GM18502 (cell line): ENCODE results near the gene HDAC2.
A peak's percentile ranks its signal among the peaks of the same experiment; 100 is the strongest.
"Not testable (repeated sequence)": the region's sequence is repeated elsewhere in the genome, so short reads cannot be mapped to it uniquely, and the experiment has no call there.

Source experiments
- ATAC-seq: cut with Tn5 transposase; IDR thresholded peaks from one replicate; pipeline ENCODE4 v1.9.1; 2021; ENCODE audit warnings: mild to moderate bottlenecking; ENCODE audit not compliant: unreplicated experiment, poor library complexity

The HDAC2 gene

GRCh38 chr6:113970805-113971676 lies at the start of gene HDAC2:
Gene HDAC2, minus strand, starts transcription at chr6:113971148. Its CDS starts 240 bp downstream, at chr6:113970908.
- peak; percentile 84 for ATAC-seq

DNA sequence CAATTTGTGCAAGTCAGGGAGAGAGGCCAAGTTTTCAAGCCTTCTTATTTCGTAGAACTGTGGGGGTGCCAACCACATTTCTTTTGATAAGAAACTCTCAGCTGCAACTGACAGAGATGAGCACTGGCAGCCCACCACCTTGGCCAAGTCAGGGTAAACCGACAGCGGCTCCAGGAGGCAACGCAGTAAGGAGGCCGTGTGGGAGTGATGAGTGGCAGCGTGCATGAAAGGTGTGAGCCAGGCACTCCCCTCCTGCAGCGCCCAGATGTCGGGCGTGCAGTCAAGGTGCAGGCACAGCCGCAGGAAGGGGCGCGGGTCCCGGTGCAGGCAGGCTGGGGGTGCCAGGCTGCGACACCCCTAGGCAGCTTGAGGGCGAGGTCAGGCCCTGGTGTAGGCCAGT lies 49.2 kb upstream of the HDAC2 start:
- ATAC-seq = no peak

GRCh38 chr6:114017146-114017545 lies 46.2 kb upstream of the HDAC2 start:
- ATAC-seq = not testable (repeated sequence)

DNA sequence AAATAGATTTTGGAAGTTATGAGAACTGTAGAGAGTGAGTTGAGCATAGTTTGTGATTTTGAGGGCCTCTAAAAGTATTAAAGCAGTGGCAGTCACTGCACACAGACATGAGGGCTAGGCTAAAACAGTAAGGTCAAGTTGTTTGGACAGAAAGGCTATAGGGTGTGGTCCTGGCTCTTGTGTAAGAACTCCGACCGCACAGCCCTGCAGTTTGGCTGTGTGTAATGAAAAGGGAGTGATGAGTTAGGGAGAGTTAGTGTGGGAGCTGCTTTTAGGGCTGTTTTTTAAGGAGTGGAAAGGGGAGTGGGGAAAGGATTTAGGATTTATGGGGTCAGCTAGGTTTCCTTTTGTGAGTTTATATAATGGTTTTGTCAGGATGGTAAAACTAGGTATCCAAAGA lies 43.2 kb upstream of the HDAC2 start:
- ATAC-seq = not testable (repeated sequence)

DNA sequence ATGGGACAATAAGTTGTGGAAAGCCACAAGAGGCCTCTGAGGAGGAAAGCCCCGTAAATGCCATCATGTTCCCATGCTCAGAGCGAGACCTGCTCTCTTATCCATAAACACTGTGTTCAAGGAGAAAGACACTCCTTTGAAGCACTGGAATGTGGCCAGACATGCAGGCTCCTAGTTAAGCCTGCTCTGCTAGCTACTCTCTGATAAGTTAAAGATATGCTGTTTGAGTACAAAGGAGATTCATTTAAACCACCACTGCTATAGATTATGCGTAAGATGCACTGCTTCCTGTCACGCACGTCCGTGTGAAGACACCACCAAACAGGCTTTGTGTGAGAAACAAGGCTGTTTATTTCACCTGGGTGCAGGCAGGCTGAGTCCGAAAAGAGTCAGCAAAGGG lies 40.5 kb upstream of the HDAC2 start:
- not testable (repeated sequence) for ATAC-seq

- ATAC-seq = no peak
Observed at GRCh38 chr6:114010540-114010939, 39.6 kb upstream of the HDAC2 start.

GRCh38 chr6:114009192-114009591 lies 38.2 kb upstream of the HDAC2 start:
- ATAC-seq = no peak

GRCh38 chr6:114008331-114008730 lies 37.4 kb upstream of the HDAC2 start:
- ATAC-seq = no peak

DNA sequence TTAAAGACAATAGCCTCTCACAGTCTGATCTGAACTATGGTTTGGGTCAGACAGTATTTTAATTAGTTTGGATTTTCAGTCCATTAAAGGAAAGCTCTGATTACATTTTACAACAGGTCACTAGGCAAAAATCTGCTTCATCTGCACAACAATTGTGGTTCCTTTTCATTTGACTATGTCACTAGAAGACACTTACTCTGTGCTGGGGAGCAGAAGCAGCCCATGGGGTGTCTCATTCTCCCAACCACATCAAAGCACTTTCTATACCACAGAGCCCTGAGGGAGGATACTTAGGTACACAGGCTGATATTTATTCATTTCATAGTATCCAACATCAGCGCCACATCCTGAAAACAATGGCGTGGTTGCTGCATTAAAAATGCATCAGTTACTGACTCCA lies 36.6 kb upstream of the HDAC2 start:
- no peak for ATAC-seq

DNA sequence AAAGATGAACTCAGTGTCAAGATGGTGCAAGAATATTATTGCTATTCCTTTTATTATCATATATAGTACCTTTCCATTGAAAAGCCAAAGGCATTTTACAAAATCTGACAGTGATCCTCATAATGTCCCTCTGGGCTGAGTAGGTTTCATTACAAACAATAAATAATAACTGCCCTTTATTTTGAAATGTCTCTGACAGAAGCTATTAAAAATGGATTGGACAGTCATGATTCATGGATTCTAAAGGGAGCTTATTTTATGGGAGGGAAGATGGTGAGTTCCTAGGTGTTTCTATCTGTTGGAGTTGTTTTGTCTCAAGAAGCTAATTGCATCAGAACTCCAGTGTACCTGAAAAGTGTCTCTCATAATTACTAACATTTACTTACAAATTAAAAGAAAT lies 30.4 kb upstream of the HDAC2 start:
- ATAC-seq = no peak

DNA sequence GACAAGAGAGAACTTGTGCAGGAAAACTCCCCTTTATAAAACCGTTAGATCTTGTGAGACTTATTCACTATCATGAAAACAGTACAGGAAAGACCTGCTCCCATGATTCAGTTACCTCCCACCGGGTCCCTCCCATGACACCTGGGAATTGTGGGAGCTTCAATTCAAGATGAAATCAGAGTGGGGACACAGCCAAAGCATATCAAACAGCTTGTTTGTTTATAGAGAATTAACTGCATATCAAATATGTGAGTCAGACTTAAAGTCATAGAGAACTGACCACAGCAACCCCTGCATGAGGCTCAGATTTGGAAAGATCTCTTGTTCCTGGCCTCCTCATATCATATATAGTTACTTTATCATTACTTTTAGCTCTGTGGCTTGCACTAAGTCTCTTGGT lies 29.1 kb upstream of the HDAC2 start:
- ATAC-seq = no peak

DNA sequence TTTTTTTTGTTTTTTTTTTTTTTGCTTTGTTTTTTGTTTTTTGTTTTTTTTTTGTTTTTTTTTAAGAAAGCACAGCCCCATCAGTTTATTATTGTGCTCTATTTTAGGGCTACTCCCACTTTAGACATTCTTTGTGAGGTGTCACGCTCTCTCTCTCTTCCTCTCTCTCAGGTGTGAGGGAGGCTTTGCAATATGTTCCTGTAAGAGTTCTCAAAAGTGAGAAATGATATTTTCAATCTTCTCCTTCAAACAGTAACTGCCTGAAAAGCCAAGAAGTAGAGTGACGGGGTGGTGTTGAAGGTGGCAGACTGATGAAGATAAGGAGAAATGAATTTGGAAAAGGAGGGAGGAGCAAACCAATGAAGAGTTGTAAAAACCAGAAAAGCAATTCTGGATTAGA lies 28.3 kb upstream of the HDAC2 start:
- no peak for ATAC-seq

DNA sequence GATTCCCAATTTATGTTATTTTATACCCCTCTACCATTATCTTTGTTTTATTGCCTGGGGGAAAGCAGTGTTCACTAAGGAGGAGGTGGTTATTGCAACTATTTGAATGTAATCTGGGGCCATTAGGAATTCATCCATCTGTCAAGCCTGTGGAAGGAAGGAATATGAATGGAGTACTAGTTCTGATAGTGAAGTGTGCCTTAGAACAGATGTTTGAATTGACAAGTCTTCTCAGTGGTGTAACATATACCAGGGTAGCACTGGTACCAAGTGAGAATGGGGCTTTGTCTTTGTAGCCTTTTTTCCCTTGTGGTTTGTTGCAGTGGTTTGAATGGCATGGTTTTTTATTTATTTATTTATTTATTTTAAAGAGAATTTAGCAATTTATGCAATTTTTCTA lies 27.9 kb upstream of the HDAC2 start:
- ATAC-seq = no peak

DNA sequence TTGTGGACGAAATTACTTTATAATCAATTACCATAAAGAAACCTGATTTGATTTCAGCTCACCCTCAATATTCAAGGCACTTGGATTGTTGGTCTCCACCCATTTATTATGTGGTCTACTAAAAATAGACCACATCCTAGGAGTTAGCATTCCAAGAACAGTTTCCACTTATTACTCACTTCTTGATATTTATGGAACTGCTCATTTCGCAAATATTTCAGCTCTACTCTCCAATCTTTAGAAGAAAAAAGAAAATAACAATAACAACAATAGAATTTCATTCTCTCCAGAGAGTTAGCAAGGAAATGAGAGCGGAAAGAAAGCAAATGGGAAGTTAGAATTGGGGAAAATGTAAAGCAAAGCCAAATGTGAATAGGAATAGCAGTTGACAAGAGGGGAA lies 26.2 kb upstream of the HDAC2 start:
- no peak for ATAC-seq

GRCh38 chr6:113995634-113996033 lies 24.7 kb upstream of the HDAC2 start:
- ATAC-seq = no peak

- peak; percentile 99 for ATAC-seq
Observed at GRCh38 chr6:113994934-113995342, 24.0 kb upstream of the HDAC2 start.

- no peak for ATAC-seq
Observed at GRCh38 chr6:113989675-113990074, 18.7 kb upstream of the HDAC2 start.

GRCh38 chr6:113982675-113983074 lies 11.7 kb upstream of the HDAC2 start:
- ATAC-seq = not testable (repeated sequence)

- no peak for ATAC-seq
Observed at GRCh38 chr6:113982055-113982550, 11.2 kb upstream of the HDAC2 start.

DNA sequence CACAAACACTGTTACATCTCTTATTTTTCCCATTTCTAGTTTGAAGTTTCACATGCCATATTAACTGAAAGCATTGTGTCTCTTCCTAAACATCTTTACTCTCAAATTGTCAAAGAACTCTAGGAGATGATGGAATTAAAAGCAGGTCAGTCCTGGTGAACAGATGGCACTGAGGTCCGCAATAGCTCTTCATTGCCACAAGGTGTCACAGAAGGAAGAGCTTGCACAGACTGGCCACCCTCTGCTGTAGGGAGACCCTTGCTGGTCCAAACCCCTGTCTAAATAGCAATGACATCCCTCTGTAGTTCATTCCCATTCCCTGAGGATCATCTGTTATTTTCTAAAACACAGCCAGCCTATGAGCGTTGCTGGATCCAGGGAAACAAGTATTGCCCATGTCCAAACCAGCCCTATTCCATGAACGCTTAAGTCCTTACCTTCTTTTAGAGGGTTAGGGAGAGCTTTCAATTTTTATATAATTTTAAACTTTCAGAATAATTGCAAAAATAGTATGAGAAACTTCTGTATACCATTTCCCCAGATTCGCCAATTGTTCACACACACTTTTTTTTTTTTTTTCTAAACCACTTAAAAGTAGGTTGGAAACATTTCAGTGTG lies 10.1 kb upstream of the HDAC2 start:
- peak; percentile 76 for ATAC-seq

DNA sequence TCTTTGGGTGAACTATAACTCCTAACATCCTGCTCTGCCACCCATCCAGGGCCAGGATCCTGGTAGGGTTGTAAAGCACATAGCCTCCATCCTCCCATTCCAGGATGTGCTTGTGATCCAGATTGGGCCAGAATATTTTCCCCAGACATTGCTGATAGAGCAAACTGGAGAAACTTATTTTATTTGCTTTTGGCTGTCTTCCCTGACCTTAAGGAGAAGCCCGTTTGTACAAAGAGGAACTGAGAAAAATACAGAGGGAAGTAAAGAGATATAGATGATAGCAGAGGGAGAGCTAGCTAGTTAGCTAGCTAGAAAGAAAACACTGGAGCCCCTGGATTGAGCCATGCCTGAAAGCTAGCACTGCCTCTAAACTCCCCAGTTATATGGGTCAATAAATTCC lies 9.0 kb upstream of the HDAC2 start:
- ATAC-seq = peak; percentile 67
